ENCODE results near the gene SUCNR1. TPM values are rescaled to one million over a fixed set of nuclear protein-coding genes. Genes with fewer than 3 reads are reported as not detected.

Gene SUCNR1
- total RNA-seq, 1 experiment from 2014 or later = not detected

- Mint-ChIP-seq H3K27ac (no peak overlapping the region), H3K4me3 (no peak overlapping the region), H3K27me3 (ENCODE audit: low read depth) (no peaks in the 10 kb centered on the region), H3K9me3 (no peaks in the 10 kb centered on the region), H3K4me1 (peaks cover 2 to 7% of the 10 kb centered on the region in 2 experiments), H3K36me3 (ENCODE audit: insufficient read depth in 1 of 3, low read depth in 3 of 3) (no peaks in the 10 kb centered on the region)
- no peaks in the 10 kb centered on the region for H3K23me2 ChIP-seq (ENCODE audit: insufficient read length, low read depth, low read length, poor library complexity, severe bottlenecking)
- no peak overlapping the region for H3K14ac ChIP-seq (ENCODE audit: insufficient read depth, low read length)
- no peak overlapping the region for H3K4me2 ChIP-seq (ENCODE audit: insufficient read depth, insufficient read length, low read length)
- no peak overlapping the region for H3K9ac ChIP-seq (ENCODE audit: extremely low read depth, insufficient read length, low read length)
- H4K5ac ChIP-seq (ENCODE audit: insufficient read length, low read depth, low read length) = no peak overlapping the region
- H3T11ph ChIP-seq (ENCODE audit: low read length) = no peak overlapping the region
- no peak overlapping the region for H2BK5ac ChIP-seq (ENCODE audit: insufficient read length, low read length)
- no peak overlapping the region for H2AK5ac ChIP-seq (ENCODE audit: insufficient read length, low read length)
- WGBS (ENCODE audit: extremely low coverage, insufficient read length, low lambda C conversion rate) = no CpG with 5 or more reads among the region's 2 CpGs
- no peak overlapping the region for H2BK20ac ChIP-seq (ENCODE audit: low read depth, low read length, poor library complexity, severe bottlenecking)
- H2BK12ac ChIP-seq (ENCODE audit: insufficient read length, low read depth, low read length) = no peak overlapping the region
- DNase-seq = no peak
- H2BK15ac ChIP-seq (ENCODE audit: low read depth, low read length) = no peak overlapping the region
- H3K4me1 ChIP-seq (ENCODE audit: insufficient read depth, low read length) = no peaks in the 10 kb centered on the region; the same call in 1 of the 2 replicates
- H4K91ac ChIP-seq (ENCODE audit: insufficient read length, low read depth, low read length) = no peak overlapping the region
- H2BK120ac ChIP-seq (ENCODE audit: low read depth, low read length, poor library complexity, severe bottlenecking) = no peak overlapping the region
- H3K79me1 ChIP-seq (ENCODE audit: insufficient read depth, low read depth, low read length, poor library complexity, severe bottlenecking) = no peaks in the 10 kb centered on the region
- H3K79me2 ChIP-seq (ENCODE audit: insufficient read depth, low read length) = no peaks in the 10 kb centered on the region
- no peaks in the 10 kb centered on the region for H3K9me3 ChIP-seq (ENCODE audit: control insufficient read depth, low read depth, low read length)
- no peak for TF ChIP-seq CTCF (conservative IDR thresholded peaks at IDR 0.05)
- H4K8ac ChIP-seq (replicated peaks; ENCODE audit: insufficient read length, low read depth, low read length) = no peak overlapping the region
- H4K20me1 ChIP-seq (ENCODE audit: control insufficient read depth, insufficient read depth, insufficient read length) = no peaks in the 10 kb centered on the region
- no peak overlapping the region for H3K23ac ChIP-seq (ENCODE audit: insufficient read length, low read depth, low read length)
- H3K56ac ChIP-seq (ENCODE audit: insufficient read length, low read depth, low read length) = no peak overlapping the region
- no peak overlapping the region for H2AFZ ChIP-seq (ENCODE audit: low read length)
- no peaks in the 10 kb centered on the region for H3K27me3 ChIP-seq (ENCODE audit: insufficient read depth, low read length)
- H3K4ac ChIP-seq (ENCODE audit: low read depth, low read length) = no peak overlapping the region
- H3K18ac ChIP-seq (ENCODE audit: insufficient read length, low read depth, low read length) = no peak overlapping the region
- H3K27ac ChIP-seq (ENCODE audit: insufficient read length, low read depth, low read length) = no peak overlapping the region
These were observed 32.2 kb downstream of the SUCNR1 start for GRCh38 chr3:151905647-151906046.

Measured in H9 (cell line).